ENCODE measurements around the gene NOTUM.

DNA sequence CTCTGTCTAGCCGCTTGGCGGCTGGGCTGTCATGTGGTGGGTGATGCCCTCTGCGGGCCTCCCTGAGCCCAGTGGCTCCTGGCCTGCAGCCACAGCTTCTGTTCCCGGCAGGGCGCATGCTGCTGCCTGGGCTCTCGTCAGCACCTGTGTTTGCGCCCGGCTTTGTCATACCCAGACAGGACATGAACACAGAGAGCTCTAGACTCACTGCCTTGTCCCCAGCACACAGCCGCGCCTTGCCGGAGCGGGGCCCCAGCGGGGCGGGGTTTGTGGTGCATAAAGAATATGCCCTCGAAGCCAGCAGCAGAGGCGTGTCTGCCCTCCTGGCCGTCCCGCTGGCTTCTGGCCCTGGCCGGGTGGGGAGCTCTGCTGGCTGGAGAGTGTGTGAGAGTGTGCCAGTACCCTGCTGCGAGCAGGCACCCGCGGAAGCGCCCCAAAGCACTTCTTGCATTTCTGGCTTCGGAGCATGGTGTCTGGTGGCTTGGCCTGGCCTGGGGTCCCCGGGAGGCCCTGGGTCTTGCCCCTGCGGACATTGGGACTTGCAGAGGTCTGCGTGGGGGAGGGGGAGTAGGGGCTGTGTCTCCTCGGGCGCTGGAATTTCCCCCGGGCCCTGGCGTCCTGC lies 30.8 kb upstream of the NOTUM start:
- TF ChIP-seq, protein P1, sequence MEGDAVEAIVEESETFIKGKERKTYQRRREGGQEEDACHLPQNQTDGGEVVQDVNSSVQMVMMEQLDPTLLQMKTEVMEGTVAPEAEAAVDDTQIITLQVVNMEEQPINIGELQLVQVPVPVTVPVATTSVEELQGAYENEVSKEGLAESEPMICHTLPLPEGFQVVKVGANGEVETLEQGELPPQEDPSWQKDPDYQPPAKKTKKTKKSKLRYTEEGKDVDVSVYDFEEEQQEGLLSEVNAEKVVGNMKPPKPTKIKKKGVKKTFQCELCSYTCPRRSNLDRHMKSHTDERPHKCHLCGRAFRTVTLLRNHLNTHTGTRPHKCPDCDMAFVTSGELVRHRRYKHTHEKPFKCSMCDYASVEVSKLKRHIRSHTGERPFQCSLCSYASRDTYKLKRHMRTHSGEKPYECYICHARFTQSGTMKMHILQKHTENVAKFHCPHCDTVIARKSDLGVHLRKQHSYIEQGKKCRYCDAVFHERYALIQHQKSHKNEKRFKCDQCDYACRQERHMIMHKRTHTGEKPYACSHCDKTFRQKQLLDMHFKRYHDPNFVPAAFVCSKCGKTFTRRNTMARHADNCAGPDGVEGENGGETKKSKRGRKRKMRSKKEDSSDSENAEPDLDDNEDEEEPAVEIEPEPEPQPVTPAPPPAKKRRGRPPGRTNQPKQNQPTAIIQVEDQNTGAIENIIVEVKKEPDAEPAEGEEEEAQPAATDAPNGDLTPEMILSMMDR (IDR thresholded peaks at IDR 0.05): no peak
- TF ChIP-seq EP300 (IDR thresholded peaks at IDR 0.05) (no peak), POLR2AphosphoS5 (IDR thresholded peaks at IDR 0.05) (peak in 1 of 3 donors; percentile 15), POLR2A (IDR thresholded peaks at IDR 0.05) (no peak)
